Omental fat pad (tissue), 4 donors: ENCODE measurements around the gene NDE1. TPM values are rescaled to one million over a fixed set of nuclear protein-coding genes. Genes with fewer than 3 reads are reported as not detected.

ENCODE experiments used
- ATAC-seq: fragments of 150-250 bp; one replicate; pipeline ENCODE4 v1.9.1; 2016; ENCODE audit warnings: mild to moderate bottlenecking, moderate library complexity; ENCODE audit not compliant: low FRiP score
- DNase-seq: peaks from one replicate; pipeline ENCODE4 v3.0.0-alpha.2; 2019; ENCODE audit warnings: low spot score
- total RNA-seq, 4 donors: library from RNA; depleted of rRNA; stranded (reverse); fragments of >200 nt; gene quantifications; one replicate each; pipeline ENCODE4 v1.1.0, GENCODE V29; 2016
- TF ChIP-seq, protein P1 (sequence below), 3 donors: fragments of 450-650 bp; IDR thresholded peaks; one replicate each; pipeline ENCODE4 v1.5.1; 2016 to 2017; ENCODE audit warnings: antibody characterized with exemption in 3 of 3, mild to moderate bottlenecking in 3 of 3, moderate library complexity in 2 of 3

The NDE1 gene
- total RNA-seq, 4 donors from 2014 or later, result 11.9 to 26.2 (median 21.2) TPM

DNA sequence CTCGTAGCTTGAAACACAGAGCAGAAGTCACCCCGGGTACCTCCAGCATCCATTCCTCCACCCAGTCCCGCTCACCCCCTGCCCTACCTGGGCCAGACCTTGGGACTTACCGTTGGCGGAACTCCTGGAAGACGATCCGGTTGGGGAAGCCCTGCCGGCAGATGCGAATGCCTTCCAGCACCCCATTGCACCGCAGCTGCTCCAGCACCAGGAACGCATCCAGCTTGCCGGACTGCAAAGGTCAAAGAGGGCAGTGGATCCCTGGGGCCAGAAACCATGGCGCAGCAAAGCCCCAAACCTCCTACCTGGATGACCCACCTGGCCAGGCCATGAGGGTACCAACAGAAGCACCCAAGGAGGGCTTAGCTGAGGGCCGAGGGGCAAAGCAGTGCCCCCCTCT, 97.9 kb downstream of the NDE1 start:
- DNase-seq, result no peak
- TF ChIP-seq, protein P1, sequence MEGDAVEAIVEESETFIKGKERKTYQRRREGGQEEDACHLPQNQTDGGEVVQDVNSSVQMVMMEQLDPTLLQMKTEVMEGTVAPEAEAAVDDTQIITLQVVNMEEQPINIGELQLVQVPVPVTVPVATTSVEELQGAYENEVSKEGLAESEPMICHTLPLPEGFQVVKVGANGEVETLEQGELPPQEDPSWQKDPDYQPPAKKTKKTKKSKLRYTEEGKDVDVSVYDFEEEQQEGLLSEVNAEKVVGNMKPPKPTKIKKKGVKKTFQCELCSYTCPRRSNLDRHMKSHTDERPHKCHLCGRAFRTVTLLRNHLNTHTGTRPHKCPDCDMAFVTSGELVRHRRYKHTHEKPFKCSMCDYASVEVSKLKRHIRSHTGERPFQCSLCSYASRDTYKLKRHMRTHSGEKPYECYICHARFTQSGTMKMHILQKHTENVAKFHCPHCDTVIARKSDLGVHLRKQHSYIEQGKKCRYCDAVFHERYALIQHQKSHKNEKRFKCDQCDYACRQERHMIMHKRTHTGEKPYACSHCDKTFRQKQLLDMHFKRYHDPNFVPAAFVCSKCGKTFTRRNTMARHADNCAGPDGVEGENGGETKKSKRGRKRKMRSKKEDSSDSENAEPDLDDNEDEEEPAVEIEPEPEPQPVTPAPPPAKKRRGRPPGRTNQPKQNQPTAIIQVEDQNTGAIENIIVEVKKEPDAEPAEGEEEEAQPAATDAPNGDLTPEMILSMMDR (IDR thresholded peaks at IDR 0.05), result no peak

DNA sequence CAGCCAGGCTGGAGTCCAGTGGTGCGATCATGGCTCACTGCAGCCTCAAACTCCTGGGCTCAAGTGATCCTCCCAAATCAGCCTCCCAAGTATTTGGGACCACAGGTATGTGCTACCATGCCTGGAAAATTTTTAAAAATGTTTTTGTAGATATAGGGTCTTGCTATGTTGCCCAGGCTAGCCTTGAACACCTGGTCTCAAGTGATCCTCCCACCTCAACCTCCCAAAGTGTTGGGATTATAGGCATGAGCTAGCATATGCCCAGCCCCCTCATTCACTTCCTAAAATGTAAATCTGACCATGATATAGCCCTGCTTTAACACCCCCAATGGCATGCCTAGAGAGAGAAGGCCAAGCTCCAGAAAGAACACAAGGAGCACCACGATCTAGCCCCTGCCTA, 98.6 kb downstream of the NDE1 start:
- TF ChIP-seq, protein P1 (IDR thresholded peaks at IDR 0.05), result no peak
- ATAC-seq, result no peak
- DNase-seq, result no peak

More for the DNA sequence above, 97.9 kb downstream of the NDE1 start:
- ATAC-seq, result no peak

DNA sequence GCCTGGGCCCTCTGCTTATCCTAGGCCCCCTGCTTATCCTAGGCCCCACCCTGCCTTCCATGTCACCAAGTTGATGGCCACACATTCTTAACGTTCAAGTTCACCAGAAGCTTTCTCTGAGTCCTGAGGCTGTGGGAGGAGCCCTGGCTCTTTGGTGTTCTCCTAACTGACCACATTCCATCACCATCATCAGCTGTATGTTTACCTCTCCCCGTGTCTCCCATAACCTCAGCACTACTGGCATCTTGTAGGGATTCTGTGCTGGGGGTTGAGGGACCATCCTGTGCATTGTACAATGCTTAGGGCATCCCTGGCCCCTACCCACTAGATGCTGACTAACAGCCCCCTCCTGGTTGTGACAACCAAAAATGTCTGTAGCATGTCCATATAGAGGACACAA, 99.3 kb downstream of the NDE1 start:
- ATAC-seq, result no peak
- no peak for DNase-seq
- TF ChIP-seq, protein P1 (IDR thresholded peaks at IDR 0.05), result no peak

- TF ChIP-seq, protein P1 (IDR thresholded peaks at IDR 0.05), result no peak
- DNase-seq, result no peak
- no peak for ATAC-seq
Observed at GRCh38 chr16:15749985-15750384, 99.9 kb downstream of the NDE1 start.

DNA sequence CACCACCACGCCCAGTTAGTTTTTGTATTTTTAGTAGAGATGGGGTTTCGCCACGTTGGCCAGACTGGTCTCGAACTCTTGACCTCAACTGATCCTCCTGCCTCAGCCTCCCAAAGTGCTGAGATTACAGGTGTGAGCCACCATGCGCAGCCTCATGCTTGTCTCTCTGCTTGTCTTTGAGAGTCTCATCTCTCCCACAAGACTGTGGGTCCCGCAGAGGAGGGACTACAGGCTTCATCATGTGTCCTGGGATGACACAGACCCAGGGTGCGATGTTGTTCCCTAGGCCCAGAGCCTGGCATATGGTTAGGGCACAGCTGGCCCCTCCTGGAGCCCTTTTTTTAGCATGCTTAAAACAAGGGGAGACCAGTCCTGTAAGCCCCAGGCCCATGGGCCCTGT, 101.9 kb downstream of the NDE1 start:
- ATAC-seq (no peak), DNase-seq (no peak)
- TF ChIP-seq, protein P1 (IDR thresholded peaks at IDR 0.05), result no peak

GRCh38 chr16:15752717-15753488, 102.9 kb downstream of the NDE1 start:
- TF ChIP-seq, protein P1 (IDR thresholded peaks at IDR 0.05), result no peak
- ATAC-seq, result no peak
- no peak for DNase-seq
